Mesodermal cell (in vitro differentiated cells): ENCODE results near the gene STPG3.

Experiments
- H3K27ac ChIP-seq: 2 replicates; pipeline ENCODE4 v1.7.0; 2013; ENCODE audit warnings: mild to moderate bottlenecking, low read depth, low read length, moderate library complexity; ENCODE audit not compliant: severe bottlenecking
- H3K36me3 ChIP-seq: 2 replicates; pipeline ENCODE4 v1.7.1; 2013; ENCODE audit warnings: mild to moderate bottlenecking, low read length, moderate library complexity; ENCODE audit not compliant: control insufficient read depth, insufficient read depth
- H3K4me1 ChIP-seq: one replicate; pipeline ENCODE4 v1.7.1; 2013; ENCODE audit warnings: mild to moderate bottlenecking, low read length; ENCODE audit not compliant: insufficient read depth, control insufficient read depth, poor library complexity, severe bottlenecking
- H3K4me3 ChIP-seq: 2 replicates; pipeline ENCODE4 v1.7.0; 2013; ENCODE audit warnings: low read length, control low read depth, mild to moderate bottlenecking; ENCODE audit not compliant: insufficient read depth, poor library complexity, severe bottlenecking; ENCODE audit errors: extremely low read depth
- H3K9me3 ChIP-seq: 2 replicates; pipeline ENCODE4 v1.7.1; 2013; ENCODE audit warnings: mild to moderate bottlenecking, low read length, moderate library complexity; ENCODE audit not compliant: control insufficient read depth
- WGBS, 2 experiments: methylation state at CpG; one replicate each; pipeline ENCODE4 v1.1.5; 2013; ENCODE audit warnings: missing lambda C conversion rate in 2 of 2; ENCODE audit not compliant: insufficient coverage in 2 of 2; 5-methylcytosine and 5-hydroxymethylcytosine counted together

STPG3 gene

DNA sequence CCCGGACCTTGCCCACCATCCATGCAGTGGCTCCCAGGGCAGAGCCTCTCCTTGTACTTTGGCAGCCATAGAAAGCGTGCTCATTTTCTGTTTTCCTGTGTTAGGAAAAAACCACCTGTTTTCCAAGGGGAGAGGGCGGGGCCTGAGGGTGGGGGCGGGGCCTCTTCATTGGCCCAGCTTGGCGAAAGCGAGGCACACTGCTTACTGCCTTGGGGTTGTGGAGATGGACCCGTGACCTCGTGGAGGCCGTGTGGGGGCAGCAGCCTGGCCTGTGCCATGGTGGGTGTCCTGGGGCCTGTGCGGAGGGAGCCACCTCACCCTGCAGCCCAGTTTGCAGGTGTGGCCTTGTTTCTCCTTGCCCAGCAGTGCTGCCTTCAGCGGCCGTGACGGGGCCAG, 22.0 kb downstream of the STPG3 start:
- 89 to 92% methylated on average over 12 to 13 of the region's 13 CpGs for WGBS, 2 experiments

DNA sequence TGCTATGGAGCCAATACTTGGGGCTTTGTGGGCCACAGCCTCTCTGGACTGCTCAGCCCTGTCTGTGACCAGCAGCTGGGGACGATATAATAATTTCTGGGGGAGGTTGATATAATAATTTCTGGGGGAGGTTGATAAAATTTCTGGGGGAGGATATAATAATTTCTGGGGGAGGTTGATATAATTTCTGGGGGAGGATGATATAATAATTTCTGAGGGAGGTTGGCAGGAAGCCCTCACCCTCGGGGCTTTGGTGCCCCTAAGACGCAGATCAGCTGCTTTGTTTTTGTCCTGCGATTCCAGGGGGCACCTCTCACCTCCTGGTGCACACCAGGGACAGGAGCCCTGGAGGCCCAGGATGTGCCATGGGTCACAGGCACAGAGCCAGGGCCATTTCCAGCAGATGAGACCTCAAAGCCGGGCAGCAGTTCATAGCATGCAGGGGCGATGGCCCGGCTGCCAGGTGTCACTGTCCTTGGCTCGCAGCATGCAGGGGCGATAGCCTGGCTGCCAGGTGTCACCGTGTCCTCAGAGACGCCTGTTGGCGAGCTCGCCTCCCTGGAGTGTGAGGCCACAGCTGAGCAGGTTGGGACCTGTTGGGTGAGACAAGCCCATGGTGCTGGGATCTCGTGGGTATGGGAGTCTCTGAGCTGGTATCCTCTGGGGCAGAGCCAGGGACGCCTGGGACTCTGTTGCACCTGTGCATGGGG, 22.7 kb downstream of the STPG3 start:
- Histone ChIP-seq H3K27ac (no peak overlapping the region), H3K36me3 (peaks cover 45% of the 10 kb centered on the region), H3K4me3 (no peak overlapping the region), H3K9me3 (no peaks in the 10 kb centered on the region), H3K4me1 (peaks cover 20% of the 10 kb centered on the region)
- 85 to 91% methylated on average over 10 to 14 of the region's 15 CpGs for WGBS, 2 experiments

More for the DNA sequence above, 22.0 kb downstream of the STPG3 start:
- no peaks in the 10 kb centered on the region for H3K9me3 ChIP-seq
- H3K36me3 ChIP-seq = peaks cover 48% of the 10 kb centered on the region
- H3K27ac ChIP-seq = no peak overlapping the region
- no peak overlapping the region for H3K4me3 ChIP-seq
- H3K4me1 ChIP-seq = peaks cover 20% of the 10 kb centered on the region

DNA sequence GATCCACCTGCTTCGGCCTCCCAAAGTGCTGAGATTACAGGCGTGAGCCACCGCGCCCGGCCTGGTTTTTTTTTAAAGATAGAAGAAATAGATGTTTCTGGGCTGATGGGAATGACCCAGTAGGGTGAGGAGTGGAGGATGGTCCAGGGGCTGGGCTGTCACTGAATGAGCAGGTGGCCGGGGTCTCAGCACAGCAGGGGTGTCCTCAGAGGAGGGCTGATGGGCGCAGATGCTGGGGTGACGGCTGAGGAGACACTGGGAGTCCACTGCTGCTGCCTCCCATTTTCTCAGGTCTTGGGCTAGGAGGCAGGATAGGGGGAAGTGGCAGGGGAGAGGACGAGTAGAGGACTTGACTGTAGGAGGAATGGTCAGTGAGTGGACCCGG, 24.1 kb downstream of the STPG3 start:
- no peak overlapping the region for H3K27ac ChIP-seq
- H3K4me3 ChIP-seq = no peak overlapping the region
- WGBS, 2 experiments = 88 to 98% methylated on average over 7 to 9 of the region's 10 CpGs
- no peaks in the 10 kb centered on the region for H3K9me3 ChIP-seq
- peaks cover 43% of the 10 kb centered on the region for H3K36me3 ChIP-seq
- peaks cover 23% of the 10 kb centered on the region for H3K4me1 ChIP-seq

DNA sequence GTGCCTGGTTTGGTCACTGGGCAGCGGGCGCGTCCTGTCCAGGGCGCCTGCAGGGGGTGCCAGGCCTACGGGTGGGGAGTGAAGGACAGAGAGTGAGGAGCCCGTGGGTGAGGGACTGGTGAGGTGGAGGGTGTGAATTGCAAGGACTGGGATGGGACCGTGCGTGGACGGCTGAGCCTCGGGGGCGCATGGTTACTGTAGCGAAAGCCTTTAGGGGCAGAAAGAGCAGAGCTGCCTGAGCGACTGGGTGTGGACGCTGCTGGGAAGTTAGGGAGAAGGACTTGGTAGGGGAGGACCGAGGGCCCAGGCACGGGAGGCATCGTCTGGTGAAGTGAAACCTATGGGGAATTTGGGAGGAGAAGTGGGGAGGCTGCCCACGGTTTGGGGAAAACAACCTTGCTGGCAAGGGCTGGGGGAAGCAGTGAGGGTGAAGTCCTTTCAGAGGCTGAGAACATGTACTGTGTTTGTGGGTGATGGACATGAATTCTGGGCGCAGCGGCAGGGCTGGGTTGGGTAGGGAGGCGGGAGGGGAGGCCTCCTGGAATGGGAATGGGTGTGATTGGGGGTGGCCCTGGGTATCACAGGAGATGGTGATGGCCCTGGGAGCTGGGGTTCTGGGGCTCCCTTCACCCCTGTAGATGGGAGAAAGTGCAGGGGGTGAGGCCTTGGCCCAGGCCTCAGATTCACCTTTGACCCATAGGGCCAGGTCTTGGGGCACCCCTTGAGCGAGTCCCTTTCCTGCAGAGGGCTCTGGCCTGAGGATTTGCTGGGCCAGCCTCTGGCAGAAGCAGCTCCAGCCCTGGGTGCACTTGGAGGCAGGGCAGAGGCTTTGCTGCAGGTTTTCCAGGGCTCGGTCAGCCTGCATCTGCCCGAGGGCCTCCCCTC, 24.7 kb downstream of the STPG3 start:
- Histone ChIP-seq H3K27ac (peak overlapping the region; percentile 91), H3K9me3 (no peaks in the 10 kb centered on the region), H3K36me3 (peaks cover 42% of the 10 kb centered on the region), H3K4me3 (no peak overlapping the region), H3K4me1 (peaks cover 23% of the 10 kb centered on the region)
- 92 to 93% methylated on average over 19 to 21 of the region's 24 CpGs for WGBS, 2 experiments

DNA sequence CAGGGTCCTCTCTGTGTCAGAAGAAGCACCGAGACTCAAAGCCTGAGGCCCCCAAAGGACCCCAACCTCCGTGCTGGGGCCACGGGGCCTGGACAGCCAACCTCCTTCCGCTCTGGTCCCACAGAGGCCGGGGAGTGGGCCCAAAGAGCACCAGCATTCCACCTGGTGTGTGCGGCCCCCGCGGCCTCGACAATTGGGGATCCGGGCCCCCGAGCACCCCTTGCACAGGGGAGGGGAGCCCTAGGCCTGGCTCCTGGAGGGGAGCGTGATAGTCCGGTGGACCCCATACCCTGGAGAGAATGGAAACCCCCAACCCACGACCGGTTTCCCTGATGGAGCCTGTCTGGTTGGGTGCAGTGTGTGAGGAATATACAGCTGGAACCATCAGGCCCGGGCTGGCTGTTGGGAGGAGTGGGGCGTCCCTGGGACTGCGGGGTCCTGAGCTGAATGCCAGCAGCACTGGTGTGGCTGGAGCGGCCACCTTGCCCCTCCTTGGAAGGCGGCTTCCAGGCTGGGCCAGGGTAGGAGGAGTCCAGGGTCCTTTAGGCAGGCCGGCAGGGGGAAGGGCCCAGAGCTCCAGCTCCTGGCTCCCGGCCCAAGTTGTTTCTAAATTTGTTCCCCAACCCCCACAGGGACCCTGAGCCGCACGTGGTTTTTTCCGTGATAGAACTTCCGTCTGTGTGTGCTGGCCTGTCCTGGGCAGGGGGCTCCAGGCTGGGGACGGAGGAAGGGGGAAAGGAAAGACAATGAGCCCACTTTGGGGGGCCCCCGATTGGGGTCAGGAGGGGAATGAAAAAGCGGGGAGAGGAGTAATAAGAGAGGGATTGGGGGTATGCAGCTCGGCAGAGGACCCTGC, 25.6 kb downstream of the STPG3 start:
- no peaks in the 10 kb centered on the region for H3K9me3 ChIP-seq
- H3K27ac ChIP-seq = peak overlapping the region; percentile 91
- peak overlapping the region; percentile 64 for H3K4me3 ChIP-seq
- WGBS, 2 experiments = 46 to 60% methylated on average over 20 to 25 of the region's 30 CpGs
- peaks cover 23% of the 10 kb centered on the region for H3K4me1 ChIP-seq
- H3K36me3 ChIP-seq = peaks cover 36% of the 10 kb centered on the region

DNA sequence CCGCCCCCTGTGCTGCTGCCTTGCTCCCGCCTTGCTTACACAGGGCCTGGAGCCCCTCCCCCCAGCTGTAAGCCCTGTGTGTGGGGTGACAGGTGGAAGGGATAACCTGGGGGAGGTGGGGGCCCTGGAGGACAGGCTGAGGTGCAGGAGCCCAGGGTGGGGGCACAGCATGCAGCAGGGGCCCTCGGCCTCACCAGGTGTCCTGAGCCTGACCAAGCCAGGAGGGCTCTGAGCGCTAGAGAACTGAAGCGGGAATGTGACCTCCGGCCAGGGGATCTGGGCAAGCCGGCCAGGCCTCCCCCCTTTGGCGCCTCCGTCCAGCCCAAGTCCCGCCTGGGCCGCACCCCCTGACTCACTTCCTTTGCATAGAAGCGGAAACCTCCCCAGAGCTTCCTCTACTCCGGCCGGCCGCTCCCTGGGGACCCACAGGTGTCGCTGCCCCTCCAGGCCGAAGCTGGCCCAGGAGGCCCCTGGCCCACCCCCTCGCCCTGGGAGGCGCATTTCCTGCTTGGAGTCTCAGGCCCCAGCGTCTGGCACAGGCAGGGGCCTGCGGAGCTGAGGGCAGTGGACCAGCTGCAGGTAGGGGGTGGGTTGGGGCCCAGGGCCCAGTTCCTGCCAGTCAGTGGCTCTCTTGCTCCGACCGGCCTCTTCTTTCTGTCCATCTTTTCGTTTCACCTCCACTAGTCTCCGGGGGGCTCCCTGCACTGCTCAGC, 26.4 kb downstream of the STPG3 start, which contains the start of gene TOR4A:
TOR4A (plus strand) TSS at position 398 of the 713 bp plus-strand sequence. CDS start 964 bp downstream, outside the sequence.
- 10 to 19% methylated on average over 13 to 19 of the region's 25 CpGs for WGBS, 2 experiments
- peaks cover 36% of the 10 kb centered on the region for H3K36me3 ChIP-seq
- peaks cover 23% of the 10 kb centered on the region for H3K4me1 ChIP-seq
- H3K4me3 ChIP-seq = peak within 1 kb of the TSS; percentile 64
- H3K27ac ChIP-seq = peak within 1 kb of the TSS; percentile 91
- no peaks in the 10 kb centered on the region for H3K9me3 ChIP-seq

DNA sequence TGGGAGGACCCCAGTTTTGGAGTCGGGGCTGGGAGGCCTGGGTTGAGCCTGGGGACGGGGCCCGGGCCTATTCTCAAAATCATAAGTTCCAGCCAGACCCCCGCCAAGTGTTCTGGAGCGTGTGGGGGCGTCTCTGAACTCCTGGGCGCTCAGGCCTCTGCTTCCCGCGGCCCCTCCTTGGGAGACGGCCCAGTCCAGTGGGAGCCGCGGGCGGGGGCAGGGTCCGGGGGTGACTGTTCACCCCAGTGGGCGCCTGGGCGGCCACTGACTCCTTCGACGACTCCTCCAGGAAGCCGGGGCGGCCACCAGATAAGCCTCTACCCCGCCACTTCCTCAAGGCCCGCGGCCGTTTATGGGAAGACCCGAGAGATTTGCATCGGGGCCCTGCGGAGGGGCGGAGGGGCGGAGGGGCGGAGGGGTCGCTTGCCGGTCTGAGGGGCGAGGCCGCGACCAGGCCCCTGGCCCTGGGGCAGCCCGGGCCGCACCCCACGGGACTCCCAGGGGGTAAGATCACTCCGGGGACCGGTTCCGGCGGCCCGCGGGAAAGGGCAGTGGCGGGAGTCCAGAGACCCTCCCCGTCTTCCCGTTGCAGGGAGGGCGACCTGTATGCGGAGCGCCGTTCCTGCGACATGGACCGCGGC, 27.1 kb downstream of the STPG3 start:
- peak overlapping the region; percentile 91 for H3K27ac ChIP-seq
- H3K4me3 ChIP-seq = peak overlapping the region; percentile 64
- H3K4me1 ChIP-seq = peaks cover 23% of the 10 kb centered on the region
- no peaks in the 10 kb centered on the region for H3K9me3 ChIP-seq
- peaks cover 39% of the 10 kb centered on the region for H3K36me3 ChIP-seq
- WGBS, 2 experiments = 25 to 35% methylated on average over 39 to 44 of the region's 54 CpGs

DNA sequence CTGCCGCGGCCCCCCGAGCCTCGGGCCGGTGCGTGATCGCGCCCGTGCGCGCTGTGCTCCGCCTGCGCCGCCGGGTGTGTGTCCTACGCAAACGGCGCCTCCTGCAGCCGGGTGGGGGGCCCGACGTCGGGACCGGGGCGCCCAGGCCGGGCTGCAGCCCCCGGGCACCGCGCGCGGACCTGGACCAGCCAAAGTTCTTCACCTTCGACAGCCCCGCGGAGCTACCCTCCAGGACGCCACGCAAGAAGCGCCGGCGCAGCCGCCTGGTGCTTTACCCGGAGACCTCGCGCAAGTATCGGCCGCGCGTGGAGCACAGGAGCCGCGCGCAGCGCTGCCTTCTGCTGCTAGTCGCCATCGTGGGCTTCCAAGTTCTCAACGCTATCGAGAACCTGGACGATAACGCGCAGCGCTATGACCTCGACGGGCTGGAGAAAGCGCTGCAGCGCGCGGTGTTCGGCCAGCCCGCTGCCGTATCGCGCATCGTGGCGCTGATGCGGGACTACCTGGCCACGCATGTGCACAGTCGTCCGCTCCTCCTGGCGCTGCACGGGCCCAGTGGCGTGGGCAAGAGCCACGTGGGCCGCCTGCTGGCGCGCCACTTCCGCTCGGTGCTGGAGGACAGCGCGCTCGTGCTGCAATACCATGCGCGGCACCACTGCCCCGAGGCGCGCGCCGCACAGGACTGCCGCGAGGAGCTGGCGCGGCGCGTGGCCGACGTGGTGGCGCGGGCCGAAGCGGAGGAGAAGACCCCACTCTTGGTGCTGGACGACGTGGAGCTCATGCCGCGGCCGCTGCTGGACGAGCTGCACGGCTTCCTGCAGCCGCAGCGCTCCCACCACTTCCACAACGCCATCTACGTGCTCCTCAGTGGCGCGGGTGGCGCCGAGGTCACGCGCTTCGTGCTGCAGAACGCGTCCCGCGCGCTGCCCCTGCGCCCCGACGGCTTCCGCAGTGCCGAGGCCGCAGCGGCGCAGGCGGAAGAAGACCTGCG, 27.9 kb downstream of the STPG3 start:
- Histone ChIP-seq H3K9me3 (no peaks in the 10 kb centered on the region), H3K4me1 (peaks cover 23% of the 10 kb centered on the region), H3K36me3 (peaks cover 40% of the 10 kb centered on the region), H3K4me3 (peak overlapping the region; percentile 64), H3K27ac (no peak overlapping the region)
- 88 to 91% methylated on average over 115 to 139 of the region's 139 CpGs for WGBS, 2 experiments
